WERI-Rb-1 (cell line): ENCODE results near the gene AK9.

Experiments
- DNase-seq: peaks from one replicate; pipeline ENCODE4 v3.0.0-alpha.2; 2020
- H3K27ac ChIP-seq: fragments of 250-450 bp; sonication (Bioruptor Pico); 2 replicates; pipeline ENCODE4 v1.5.1; 2020; ENCODE audit warnings: mild to moderate bottlenecking, moderate library complexity
- H3K27me3 ChIP-seq: fragments of 250-450 bp; sonication (Bioruptor Pico); 2 replicates; pipeline ENCODE4 v1.5.1; 2021; ENCODE audit warnings: mild to moderate bottlenecking, low read depth, moderate library complexity; ENCODE audit not compliant: insufficient read depth, severe bottlenecking
- H3K36me3 ChIP-seq: fragments of 250-450 bp; sonication (Bioruptor Pico); 2 replicates; pipeline ENCODE4 v1.5.1; 2020; ENCODE audit warnings: mild to moderate bottlenecking, moderate library complexity
- H3K4me3 ChIP-seq: 2 replicates; pipeline ENCODE4 v1.5.1; 2011; ENCODE audit warnings: low read depth, mild to moderate bottlenecking, control low read depth, low read length
- H3K9me3 ChIP-seq: fragments of 250-450 bp; sonication (Bioruptor Pico); 2 replicates; pipeline ENCODE4 v1.5.1; 2021; ENCODE audit warnings: mild to moderate bottlenecking, moderate library complexity; ENCODE audit not compliant: severe bottlenecking
- CTCF ChIP-seq: IDR thresholded peaks from 2 replicates; pipeline ENCODE4 v1.5.1; 2011; ENCODE audit warnings: low read depth, mild to moderate bottlenecking, control low read depth, inconsistent platforms, low read length

Gene AK9

DNA sequence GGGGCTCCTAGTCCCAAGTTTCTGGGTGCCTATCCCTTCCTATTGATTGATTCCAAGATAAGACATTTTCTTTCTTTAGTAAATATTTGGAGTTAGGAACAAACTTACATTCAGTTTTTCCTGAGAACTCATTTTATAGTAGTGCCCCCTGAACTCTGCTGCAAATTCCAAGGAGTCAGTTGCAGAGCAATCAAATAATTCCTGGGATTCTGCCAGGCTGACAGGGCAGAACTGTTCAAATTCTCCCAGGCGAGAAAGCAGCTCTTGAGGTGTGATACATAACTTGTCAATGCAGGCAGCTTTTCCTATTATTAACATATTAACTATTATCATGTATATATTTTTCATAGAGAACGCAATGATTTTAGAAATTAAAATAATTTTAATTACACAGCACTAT lies 192.1 kb downstream of the AK9 start:
- DNase-seq: no peak
- Histone ChIP-seq H3K27ac (no peak overlapping the region), H3K4me3 (no peak overlapping the region), H3K27me3 (no peaks in the 10 kb centered on the region), H3K9me3 (no peaks in the 10 kb centered on the region), H3K36me3 (no peaks in the 10 kb centered on the region)
- TF ChIP-seq CTCF: no peak

DNA sequence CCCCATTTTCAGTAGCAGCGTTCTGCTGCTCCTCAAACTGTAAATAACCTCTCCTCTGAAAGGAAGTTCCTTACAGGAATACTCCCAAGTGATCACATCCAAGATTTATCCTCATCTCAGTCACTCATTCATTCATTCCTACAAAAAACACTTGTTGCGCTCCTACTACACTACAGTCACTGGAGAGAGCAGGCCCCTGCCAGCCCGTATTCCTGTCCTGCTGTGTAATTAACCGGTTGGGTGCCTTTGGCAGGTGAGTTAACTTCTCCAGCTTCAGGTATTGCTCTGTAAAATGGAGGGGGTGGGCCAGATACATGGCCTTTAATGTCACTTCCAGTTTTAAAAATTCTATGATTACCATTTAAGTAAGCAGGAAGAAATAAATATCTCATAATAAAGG lies 192.9 kb downstream of the AK9 start:
- TF ChIP-seq CTCF: no peak
- Histone ChIP-seq H3K9me3 (no peaks in the 10 kb centered on the region), H3K27me3 (no peaks in the 10 kb centered on the region), H3K36me3 (no peaks in the 10 kb centered on the region), H3K4me3 (no peak overlapping the region), H3K27ac (no peak overlapping the region)
- DNase-seq: no peak

GRCh38 chr6:109496036-109496772 lies 194.8 kb downstream of the AK9 start:
- DNase-seq: no peak
- H3K4me3 ChIP-seq: no peak overlapping the region
- no peak overlapping the region for H3K27ac ChIP-seq
- H3K27me3 ChIP-seq: no peaks in the 10 kb centered on the region
- no peaks in the 10 kb centered on the region for H3K9me3 ChIP-seq
- no peak for TF ChIP-seq CTCF
- H3K36me3 ChIP-seq: no peaks in the 10 kb centered on the region

DNA sequence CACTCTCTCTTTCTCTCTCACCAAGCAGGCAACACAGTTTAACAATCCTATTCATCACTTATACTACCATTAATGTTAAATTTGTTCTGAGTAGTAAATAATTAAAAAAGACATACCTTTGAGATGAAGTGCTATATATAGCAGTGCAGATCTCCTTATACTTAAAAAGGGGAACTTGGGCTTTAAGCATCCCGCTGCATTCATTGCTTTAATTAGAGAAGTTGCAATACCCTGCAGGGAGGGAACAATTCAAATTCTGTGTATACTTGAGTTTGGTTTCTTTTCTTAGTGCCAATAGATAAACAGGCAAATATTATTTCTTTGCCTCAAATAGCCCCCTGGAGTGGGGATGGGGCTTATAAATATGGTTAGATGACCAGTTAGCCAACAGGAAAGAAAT lies 197.1 kb downstream of the AK9 start:
- no peaks in the 10 kb centered on the region for H3K36me3 ChIP-seq
- no peaks in the 10 kb centered on the region for H3K9me3 ChIP-seq
- no peak for TF ChIP-seq CTCF
- H3K27me3 ChIP-seq: no peaks in the 10 kb centered on the region
- no peak overlapping the region for H3K4me3 ChIP-seq
- DNase-seq: no peak
- no peak overlapping the region for H3K27ac ChIP-seq

GRCh38 chr6:109491207-109491938 lies 199.6 kb downstream of the AK9 start:
- Histone ChIP-seq H3K4me3 (no peak overlapping the region), H3K27me3 (no peaks in the 10 kb centered on the region), H3K36me3 (no peaks in the 10 kb centered on the region), H3K9me3 (no peaks in the 10 kb centered on the region), H3K27ac (no peak overlapping the region)
- DNase-seq: no peak
- no peak for TF ChIP-seq CTCF
